Neuronal stem cell (in vitro differentiated cells): ENCODE measurements around the gene ZNHIT3.
"Not testable (repeated sequence)": the region's sequence is repeated elsewhere in the genome, so short reads cannot be mapped to it uniquely, and the experiment has no call there.

Experiments
- DNase-seq: peaks from one replicate; pipeline ENCODE4 v3.0.0-alpha.2; 2013; ENCODE audit warnings: low spot score
- H2AFZ ChIP-seq: one replicate; pipeline ENCODE4 v1.6.1; 2013; ENCODE audit warnings: mild to moderate bottlenecking, low read length, inconsistent platforms
- H2AK5ac ChIP-seq: 2 replicates; pipeline ENCODE4 v1.6.1; 2013; ENCODE audit warnings: low read depth, mild to moderate bottlenecking, inconsistent platforms, low read length, moderate library complexity, mixed read lengths
- H2BK120ac ChIP-seq: 2 replicates; pipeline ENCODE4 v1.6.1; 2013; ENCODE audit warnings: low read depth, mild to moderate bottlenecking, inconsistent platforms, low read length, moderate library complexity, mixed read lengths
- H2BK12ac ChIP-seq: one replicate; pipeline ENCODE4 v1.6.1; 2013; ENCODE audit warnings: low read length, inconsistent platforms
- H2BK15ac ChIP-seq: 2 replicates; pipeline ENCODE4 v1.6.1; 2013; ENCODE audit warnings: mild to moderate bottlenecking, low read length, inconsistent platforms, mixed read lengths
- H2BK5ac ChIP-seq: one replicate; pipeline ENCODE4 v1.6.1; 2013; ENCODE audit warnings: inconsistent platforms, mild to moderate bottlenecking, low read length, moderate library complexity
- H3K14ac ChIP-seq: one replicate; pipeline ENCODE4 v1.6.1; 2013; ENCODE audit warnings: low read length, inconsistent platforms
- H3K18ac ChIP-seq: 2 replicates; pipeline ENCODE4 v1.6.1; 2013; ENCODE audit warnings: low read length, inconsistent platforms
- H3K23ac ChIP-seq: 2 replicates; pipeline ENCODE4 v1.6.1; 2013; ENCODE audit warnings: low read depth, mild to moderate bottlenecking, mixed read lengths, low read length, inconsistent platforms; ENCODE audit not compliant: poor library complexity
- H3K27ac ChIP-seq: replicated peaks from 3 replicates; pipeline ENCODE4 v1.5.1; 2013; ENCODE audit warnings: low read length, inconsistent platforms
- H3K27me3 ChIP-seq, 3 experiments: 2 replicates each; pipeline ENCODE4 v1.6.1; 2013; ENCODE audit warnings: low read length in 3 of 3, mild to moderate bottlenecking in 2 of 3, inconsistent platforms in 1 of 3, low read depth in 1 of 3, mixed read lengths in 1 of 3, moderate library complexity in 1 of 3; ENCODE audit not compliant: control insufficient read depth in 3 of 3, insufficient read depth in 3 of 3
- H3K36me3 ChIP-seq, 2 donors: replicated peaks in 1 of 2; 2 replicates each; pipeline ENCODE4 v1.6.1; 2013; ENCODE audit warnings: low read length in 2 of 2; ENCODE audit not compliant: control insufficient read depth in 2 of 2, insufficient read depth in 2 of 2
- H3K4ac ChIP-seq: 2 replicates; pipeline ENCODE4 v1.6.1; 2013; ENCODE audit warnings: inconsistent platforms, mild to moderate bottlenecking, low read length, moderate library complexity
- H3K4me1 ChIP-seq, 2 donors: 1 replicate in 1 of 2; 2 replicates in 1 of 2; pipeline ENCODE4 v1.6.1; 2013; ENCODE audit warnings: low read length in 2 of 2, low read depth in 1 of 2; ENCODE audit not compliant: control insufficient read depth in 2 of 2, insufficient read depth in 1 of 2
- H3K4me2 ChIP-seq: one replicate; pipeline ENCODE4 v1.6.1; 2013; ENCODE audit warnings: mild to moderate bottlenecking, low read length, inconsistent platforms; ENCODE audit not compliant: insufficient read depth, poor library complexity, severe bottlenecking
- H3K4me3 ChIP-seq, 2 donors: 2 replicates each; pipeline ENCODE4 v1.5.1; 2013; ENCODE audit warnings: low read length in 2 of 2, mild to moderate bottlenecking in 2 of 2, inconsistent platforms in 1 of 2, moderate library complexity in 1 of 2
- H3K79me1 ChIP-seq: one replicate; pipeline ENCODE4 v1.6.1; 2013; ENCODE audit warnings: low read depth, mild to moderate bottlenecking, inconsistent platforms, low read length, moderate library complexity
- H3K9ac ChIP-seq: one replicate; pipeline ENCODE4 v1.6.1; 2013; ENCODE audit warnings: mild to moderate bottlenecking, low read depth, low read length, inconsistent platforms; ENCODE audit not compliant: poor library complexity
- H3K9me3 ChIP-seq, 2 donors: replicated peaks in 1 of 2; 2 replicates each; pipeline versions ENCODE3 to v1.6.1; 2013; ENCODE audit warnings: low read length in 2 of 2, mild to moderate bottlenecking in 2 of 2, inconsistent platforms in 1 of 2, low read depth in 1 of 2, mixed read lengths in 1 of 2, moderate library complexity in 1 of 2; ENCODE audit not compliant: control insufficient read depth in 2 of 2, insufficient read depth in 1 of 2
- H4K8ac ChIP-seq: one replicate; pipeline ENCODE4 v1.6.1; 2013; ENCODE audit warnings: low read depth, mild to moderate bottlenecking, inconsistent platforms, low read length, moderate library complexity
- H4K91ac ChIP-seq: one replicate; pipeline ENCODE4 v1.6.1; 2013; ENCODE audit warnings: low read length, low read depth, mild to moderate bottlenecking, inconsistent platforms; ENCODE audit not compliant: poor library complexity
- WGBS, 2 donors: extraction: QIAGEN DNeasy Blood & Tissue Kit; methylation state at CpG; one replicate each; pipeline ENCODE4 v1.1.7; 2013; ENCODE audit warnings: missing lambda C conversion rate in 2 of 2, mixed read lengths in 1 of 2; ENCODE audit not compliant: insufficient read length in 2 of 2, insufficient replicate concordance in 1 of 2; ENCODE audit errors: extremely low coverage in 2 of 2; 5-methylcytosine and 5-hydroxymethylcytosine counted together

ZNHIT3 gene

GRCh38 chr17:36507266-36507665 lies 20.8 kb downstream of the ZNHIT3 start:
- WGBS, 2 donors: no CpG with 5 or more reads among the region's 6 CpGs
- Histone ChIP-seq H3K9me3 (no peaks in the 10 kb centered on the region), H2BK5ac (no peak overlapping the region)

GRCh38 chr17:36508439-36508838 lies 22.0 kb downstream of the ZNHIT3 start:
- not testable (repeated sequence) for H2BK5ac ChIP-seq, DNase-seq, H2BK120ac ChIP-seq, H3K4ac ChIP-seq, H3K23ac ChIP-seq, H3K9me3 ChIP-seq, H2AK5ac ChIP-seq, H3K27ac ChIP-seq, H2BK12ac ChIP-seq, H3K4me3 ChIP-seq, H3K79me1 ChIP-seq, H2BK15ac ChIP-seq, H3K18ac ChIP-seq, H3K14ac ChIP-seq, H3K9ac ChIP-seq, H3K4me1 ChIP-seq, H2AFZ ChIP-seq, H4K91ac ChIP-seq, H4K8ac ChIP-seq, H3K4me2 ChIP-seq, H3K27me3 ChIP-seq
- no CpG with 5 or more reads among the region's 2 CpGs for WGBS, 2 donors
- H3K36me3 ChIP-seq: peaks cover 51 to 95% of the 10 kb centered on the region in 2 donors

More at GRCh38 chr17:36507266-36507665, 20.8 kb downstream of the ZNHIT3 start:
- Histone ChIP-seq H3K4me1 (no peaks in the 10 kb centered on the region), H3K14ac (no peak overlapping the region), H3K23ac (no peak overlapping the region), H3K9ac (no peak overlapping the region), H3K27me3 (no peaks in the 10 kb centered on the region), H3K27ac (no peak overlapping the region), H2AFZ (no peak overlapping the region), H3K4me2 (no peak overlapping the region), H3K4me3 (no peak overlapping the region), H2AK5ac (no peak overlapping the region), H4K8ac (no peak overlapping the region), H3K18ac (no peak overlapping the region), H2BK120ac (no peak overlapping the region), H3K79me1 (no peaks in the 10 kb centered on the region), H3K4ac (no peak overlapping the region), H4K91ac (no peak overlapping the region), H2BK15ac (no peak overlapping the region), H3K36me3 (peaks cover 49 to 95% of the 10 kb centered on the region in 2 donors), H2BK12ac (no peak overlapping the region)
- DNase-seq: no peak

GRCh38 chr17:36509272-36509985 lies 22.9 kb downstream of the ZNHIT3 start:
- no peak overlapping the region for H2BK15ac ChIP-seq
- H3K4me3 ChIP-seq: no peak overlapping the region
- no peaks in the 10 kb centered on the region for H3K27me3 ChIP-seq
- H3K23ac ChIP-seq: no peak overlapping the region
- H4K8ac ChIP-seq: no peak overlapping the region
- H3K4ac ChIP-seq: no peak overlapping the region
- no peak overlapping the region for H2AFZ ChIP-seq
- peaks cover 48 to 95% of the 10 kb centered on the region in 2 donors for H3K36me3 ChIP-seq
- WGBS, 2 donors: no CpG with 5 or more reads among the region's 9 CpGs
- H3K27ac ChIP-seq: no peak overlapping the region
- no peak overlapping the region for H3K18ac ChIP-seq
- no peak overlapping the region for H3K9ac ChIP-seq
- H3K9me3 ChIP-seq: no peaks in the 10 kb centered on the region
- no peak overlapping the region for H4K91ac ChIP-seq
- no peak overlapping the region for H2BK5ac ChIP-seq
- no peak overlapping the region for H3K14ac ChIP-seq
- no peaks in the 10 kb centered on the region for H3K79me1 ChIP-seq
- DNase-seq: no peak
- H3K4me1 ChIP-seq: no peaks in the 10 kb centered on the region
- H2BK12ac ChIP-seq: no peak overlapping the region
- no peak overlapping the region for H3K4me2 ChIP-seq
- H2BK120ac ChIP-seq: no peak overlapping the region
- no peak overlapping the region for H2AK5ac ChIP-seq

DNA sequence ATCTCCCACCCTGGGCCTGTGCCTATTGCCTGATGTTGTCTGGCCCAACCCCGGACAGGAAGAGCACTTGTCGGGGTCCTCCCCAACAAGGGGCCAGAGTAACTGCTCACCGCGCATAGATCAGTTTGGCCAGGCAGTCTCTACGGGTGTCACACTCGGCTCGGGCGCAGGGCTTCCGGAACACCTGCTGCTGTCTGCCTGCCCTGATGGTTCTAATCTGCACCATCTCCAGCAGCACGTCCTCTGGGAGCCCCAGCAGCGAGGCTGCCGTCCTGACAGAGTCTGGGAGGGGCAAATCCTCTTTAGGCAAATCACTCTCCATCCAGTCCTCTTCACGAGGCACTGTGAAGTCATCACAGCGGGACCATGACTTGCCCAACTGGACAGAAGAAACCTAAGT lies 24.2 kb downstream of the ZNHIT3 start:
- Histone ChIP-seq H3K9me3 (no peaks in the 10 kb centered on the region), H3K4ac (no peak overlapping the region), H3K4me3 (no peak overlapping the region), H2BK5ac (no peak overlapping the region), H3K14ac (no peak overlapping the region), H3K23ac (no peak overlapping the region), H2AK5ac (no peak overlapping the region), H3K36me3 (peaks cover 44 to 96% of the 10 kb centered on the region in 2 donors), H2AFZ (no peak overlapping the region), H3K27ac (no peak overlapping the region), H2BK120ac (no peak overlapping the region), H3K27me3 (no peaks in the 10 kb centered on the region), H2BK15ac (no peak overlapping the region), H3K9ac (no peak overlapping the region), H3K79me1 (no peaks in the 10 kb centered on the region), H3K18ac (no peak overlapping the region), H4K91ac (no peak overlapping the region), H3K4me1 (no peaks in the 10 kb centered on the region), H2BK12ac (no peak overlapping the region), H4K8ac (no peak overlapping the region), H3K4me2 (no peak overlapping the region)
- no peak for DNase-seq
- WGBS, 2 donors: no CpG with 5 or more reads among the region's 14 CpGs
